C1 segment of cervical spinal cord (tissue), 14 donors: ENCODE measurements around the gene CCDC192.

Source experiments
- DNase-seq, 14 donors: peaks; one replicate each; lab custom pipeline; 2025; lab: John Stamatoyannopoulos, UW

CCDC192 gene

GRCh38 chr5:127878174-127878750 is 175.1 kb downstream of the CCDC192 start:
- peak in 1 of 14 donors; percentile 14 for DNase-seq

- no peak for DNase-seq
Measured at GRCh38 chr5:127884416-127884815, 181.2 kb downstream of the CCDC192 start.

- DNase-seq: no peak
Measured at GRCh38 chr5:127885176-127885575, 182.0 kb downstream of the CCDC192 start.

GRCh38 chr5:127886081-127886480 is 182.9 kb downstream of the CCDC192 start:
- DNase-seq: no peak

GRCh38 chr5:127887282-127887681 is 184.1 kb downstream of the CCDC192 start:
- no peak for DNase-seq

- DNase-seq: no peak
Measured at GRCh38 chr5:127891942-127892341, 188.8 kb downstream of the CCDC192 start.

GRCh38 chr5:127892467-127893207 is 189.4 kb downstream of the CCDC192 start:
- DNase-seq: peak in 1 of 14 donors; percentile 37

GRCh38 chr5:127893232-127893631 is 190.0 kb downstream of the CCDC192 start:
- DNase-seq: no peak

- DNase-seq: no peak
Measured at GRCh38 chr5:127894461-127894860, 191.3 kb downstream of the CCDC192 start.

GRCh38 chr5:127898551-127899213 is 195.5 kb downstream of the CCDC192 start:
- DNase-seq: no peak

GRCh38 chr5:127899214-127899610 is 196.0 kb downstream of the CCDC192 start:
- DNase-seq: no peak

GRCh38 chr5:127906562-127907204 is 203.5 kb downstream of the CCDC192 start:
- DNase-seq: no peak

- DNase-seq: no peak
Measured at GRCh38 chr5:127907907-127908306, 204.7 kb downstream of the CCDC192 start.

GRCh38 chr5:127909066-127909465 is 205.9 kb downstream of the CCDC192 start:
- DNase-seq: no peak

- DNase-seq: no peak
Measured at GRCh38 chr5:127909821-127910220, 206.6 kb downstream of the CCDC192 start.

- DNase-seq: no peak
Measured at GRCh38 chr5:127910307-127910956, 207.2 kb downstream of the CCDC192 start.

GRCh38 chr5:127911619-127912018 is 208.4 kb downstream of the CCDC192 start:
- no peak for DNase-seq

- DNase-seq: no peak
Measured at GRCh38 chr5:127912411-127912810, 209.2 kb downstream of the CCDC192 start.

GRCh38 chr5:127916885-127917573 is 213.8 kb downstream of the CCDC192 start:
- no peak for DNase-seq

GRCh38 chr5:127919006-127919796 is 216.0 kb downstream of the CCDC192 start:
- no peak for DNase-seq
